Fibroblast of skin of left biceps (primary cell): ENCODE data around the gene WNT9A.
"Not testable (repeated sequence)": the region's sequence is repeated elsewhere in the genome, so short reads cannot be mapped to it uniquely, and the experiment has no call there.

Experiments
- DNase-seq, 2 experiments: peaks; one replicate each; pipeline ENCODE4 v3.0.0-alpha.2; 2013; ENCODE audit warnings: low read depth in 2 of 2

The WNT9A gene

DNA sequence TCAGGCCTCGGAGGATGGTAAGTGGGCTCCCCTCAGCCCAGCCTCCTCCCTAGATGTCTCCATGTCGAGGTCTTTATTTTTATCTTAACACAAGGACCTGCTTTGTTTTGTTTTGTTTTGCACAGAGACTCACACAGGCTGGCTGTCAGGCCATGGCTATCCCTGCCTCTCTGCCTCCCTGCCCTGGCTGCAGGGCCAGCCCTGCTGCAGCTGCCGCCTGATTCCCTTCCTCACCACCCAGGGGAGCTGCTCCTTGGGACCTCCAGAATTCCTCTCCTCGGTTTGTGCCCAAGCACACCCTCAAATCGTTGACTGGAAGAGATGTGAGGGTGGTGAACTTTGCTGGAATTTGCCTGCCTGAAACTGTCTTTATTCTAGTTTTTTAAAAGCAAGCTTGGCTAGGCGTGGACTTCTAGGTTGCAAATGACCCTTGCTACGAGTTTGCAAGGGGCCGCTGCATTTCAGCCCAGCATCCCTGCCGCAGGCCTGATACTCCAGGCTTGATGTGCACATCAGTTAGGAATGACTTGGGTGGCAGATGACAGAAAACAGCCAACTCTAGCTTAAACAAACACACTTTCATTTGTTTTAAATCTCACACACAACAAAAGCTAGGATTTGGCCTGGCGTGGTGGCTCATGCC is 37.1 kb downstream of the WNT9A start:
- no peak for DNase-seq

- DNase-seq, result not testable (repeated sequence)
These were observed 37.8 kb downstream of the WNT9A start for GRCh38 chr1:227909923-227910328.

DNA sequence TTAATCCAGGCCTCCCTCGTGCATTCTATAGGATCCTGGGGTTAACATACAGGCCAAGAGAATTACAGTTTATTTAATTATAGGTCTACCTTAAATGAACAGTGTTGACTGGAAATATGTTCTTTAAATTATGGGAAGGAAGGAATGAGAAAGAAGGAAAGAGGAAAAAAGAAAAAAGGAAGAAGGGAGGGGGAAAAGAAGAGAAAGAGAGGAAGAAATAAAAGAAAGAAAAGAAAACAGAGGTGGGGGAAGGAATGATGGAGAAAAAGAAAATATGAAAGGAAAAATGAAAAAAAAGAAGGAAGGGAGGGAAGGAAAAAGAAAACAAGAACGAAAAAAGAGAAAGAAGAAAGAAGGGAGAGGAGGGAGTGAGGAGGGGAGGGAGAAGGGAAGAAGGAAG is 38.5 kb downstream of the WNT9A start:
- no peak for DNase-seq

DNA sequence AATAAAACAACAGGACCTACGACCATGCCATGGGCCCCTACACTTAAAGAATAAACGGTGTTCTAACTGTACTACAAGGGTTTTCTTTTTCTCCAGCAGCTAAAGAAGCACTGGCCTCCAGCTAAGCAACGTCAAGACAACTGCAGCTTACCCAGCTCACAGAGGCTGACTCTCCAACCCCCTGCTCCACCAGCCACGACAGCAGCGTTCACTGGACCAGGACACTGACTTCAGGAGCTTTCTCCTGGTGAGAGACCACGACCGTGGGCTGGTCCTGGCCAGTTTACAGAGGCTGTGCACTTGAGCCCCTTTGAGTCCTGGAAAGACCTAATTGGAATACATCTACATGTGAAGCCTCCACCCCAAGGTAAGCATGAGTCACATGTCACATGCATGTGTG is 39.4 kb downstream of the WNT9A start:
- no peak for DNase-seq

GRCh38 chr1:227907439-227908015 is 40.2 kb downstream of the WNT9A start:
- no peak for DNase-seq

- no peak for DNase-seq
These were observed 41.1 kb downstream of the WNT9A start for GRCh38 chr1:227906550-227907071.

- DNase-seq, result no peak
These were observed 41.9 kb downstream of the WNT9A start for GRCh38 chr1:227905573-227906487.

- DNase-seq, result no peak
These were observed 43.0 kb downstream of the WNT9A start for GRCh38 chr1:227904541-227905335.

DNA sequence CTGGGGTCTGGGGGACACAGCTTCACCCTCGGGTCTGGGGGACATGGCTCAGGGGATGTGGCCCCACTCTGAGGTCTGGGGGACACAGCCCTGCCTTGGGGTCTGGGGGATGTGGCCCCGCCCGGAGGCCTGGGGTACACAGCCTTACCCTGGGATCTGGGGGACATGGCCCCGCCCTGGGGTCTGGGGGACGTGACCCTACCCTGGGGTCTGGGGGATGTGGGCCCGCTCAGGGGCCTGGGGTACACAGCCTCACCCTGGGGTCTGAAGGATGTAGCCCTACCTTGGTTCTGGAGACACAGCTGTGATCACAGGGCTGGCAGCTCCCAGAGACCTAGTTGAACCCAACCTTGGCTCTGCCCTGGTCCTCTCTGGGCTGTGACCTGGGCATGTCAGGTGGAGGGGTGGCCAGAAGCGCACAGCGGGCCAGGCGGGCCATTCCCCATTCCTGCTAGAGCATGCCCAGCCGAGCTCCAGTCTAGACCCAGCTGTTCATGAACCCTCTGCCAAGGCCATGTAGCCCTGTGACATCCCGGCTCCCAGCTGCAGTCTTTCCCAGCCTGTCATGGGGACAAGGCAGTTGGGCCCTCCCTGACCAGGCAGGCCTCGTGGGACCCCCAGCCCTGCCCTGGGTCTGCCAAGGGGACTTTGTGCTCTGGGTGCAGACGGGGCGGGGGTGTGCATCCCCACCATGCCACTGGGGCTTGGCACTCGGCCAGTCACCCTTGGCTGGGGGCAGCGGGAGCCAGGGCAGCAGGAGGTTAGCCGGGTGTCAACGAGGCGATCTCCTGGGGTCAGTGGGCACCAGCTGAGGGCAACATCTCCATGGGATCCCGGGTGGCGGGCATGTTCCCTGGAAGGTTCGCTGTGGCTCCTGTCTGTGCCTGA is 43.9 kb downstream of the WNT9A start:
- DNase-seq, result no peak

- DNase-seq, result no peak
These were observed 44.6 kb downstream of the WNT9A start for GRCh38 chr1:227903061-227903521.

- no peak for DNase-seq
These were observed 45.1 kb downstream of the WNT9A start for GRCh38 chr1:227902641-227902990.

GRCh38 chr1:227901906-227902640 is 45.7 kb downstream of the WNT9A start:
- DNase-seq, result no peak

GRCh38 chr1:227901239-227901905 is 46.4 kb downstream of the WNT9A start:
- no peak for DNase-seq

DNA sequence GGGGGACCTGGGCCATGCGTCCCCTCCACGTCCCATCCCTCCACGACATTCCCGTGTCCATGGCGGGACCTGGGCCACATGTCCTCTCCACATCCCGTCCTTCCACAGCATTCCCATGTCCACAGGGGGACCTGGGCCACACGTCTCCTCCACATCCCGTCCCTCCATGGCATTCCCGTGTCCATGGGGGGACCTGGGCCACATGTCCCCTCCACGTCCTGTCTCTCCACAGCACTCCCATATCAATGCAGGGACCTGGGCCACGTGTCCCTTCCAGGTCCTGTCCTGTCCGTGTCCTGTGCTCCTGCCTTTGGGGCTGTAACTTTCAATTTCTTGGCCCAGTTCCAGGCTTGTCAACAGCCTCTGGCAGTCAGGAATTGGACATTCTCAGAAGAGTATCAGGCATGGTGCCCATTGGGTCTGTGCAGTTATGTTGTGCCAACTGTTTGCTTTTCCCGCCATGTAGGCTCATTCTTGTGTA is 47.1 kb downstream of the WNT9A start:
- DNase-seq, result no peak

GRCh38 chr1:227899820-227900449 is 47.8 kb downstream of the WNT9A start:
- DNase-seq, result no peak

DNA sequence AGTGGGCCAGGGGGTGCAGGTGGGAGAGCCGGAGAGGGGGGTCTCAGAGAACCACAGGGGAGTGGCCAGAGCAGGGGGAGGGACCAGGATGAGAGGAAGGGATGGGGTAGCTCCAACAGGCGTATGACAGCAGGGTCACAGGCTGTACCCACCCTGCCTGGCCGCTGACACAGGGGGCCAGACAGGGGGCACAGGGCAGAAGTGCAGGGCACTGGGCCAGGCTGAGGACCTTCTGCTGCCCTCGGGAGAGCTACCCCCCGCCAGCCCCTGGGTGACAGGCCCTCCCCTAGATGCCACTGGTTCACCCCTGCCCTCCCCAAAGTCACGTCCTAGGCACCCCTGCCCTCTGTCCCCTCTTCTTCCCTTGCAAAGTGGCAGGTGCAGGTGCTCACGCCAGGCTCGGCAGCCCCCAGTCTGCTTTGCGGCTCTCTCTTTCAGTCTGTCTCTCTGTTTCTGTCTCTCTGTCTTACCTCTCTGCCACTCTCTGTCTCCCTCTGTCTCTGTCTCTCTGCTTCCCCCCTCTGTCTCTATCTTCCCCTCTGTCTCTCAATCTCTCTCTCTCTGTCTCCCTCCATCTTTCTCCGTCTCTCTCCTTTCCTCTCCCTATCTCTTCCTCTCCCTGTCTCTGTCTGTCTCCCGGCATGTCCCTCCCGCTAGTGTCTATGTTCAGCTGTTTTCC is 48.5 kb downstream of the WNT9A start:
- no peak for DNase-seq

DNA sequence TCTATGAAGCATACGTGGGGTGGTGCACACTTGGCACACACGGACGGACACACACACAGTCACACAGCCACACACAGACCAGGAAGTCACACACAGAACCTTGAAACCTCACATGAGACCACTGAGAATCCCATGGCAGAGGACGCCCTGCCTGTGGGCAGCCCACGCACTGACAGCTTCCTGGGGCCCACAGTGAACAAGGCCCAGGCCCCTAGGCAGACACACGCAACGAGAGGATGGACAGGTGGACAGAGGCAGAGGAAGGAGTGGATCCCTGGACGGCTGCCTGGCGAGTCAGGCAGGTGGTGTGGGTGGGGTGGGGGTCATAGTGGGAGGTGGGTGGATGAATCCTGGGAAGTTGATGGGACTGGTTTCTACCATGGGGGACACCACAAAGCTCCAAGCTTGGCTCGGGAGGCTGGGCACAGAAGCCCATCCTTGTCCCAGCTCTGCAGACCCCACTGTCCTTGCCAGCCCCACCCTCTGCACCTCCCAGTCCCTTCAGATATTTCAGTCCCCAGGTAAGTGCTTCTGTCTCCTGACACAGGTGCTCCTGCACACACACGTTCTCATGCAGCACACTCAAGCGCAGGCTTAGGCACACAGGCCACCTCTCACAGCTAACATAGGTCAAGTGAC is 49.1 kb downstream of the WNT9A start:
- no peak for DNase-seq
